Nephron (organoid): ENCODE measurements around the gene KLHDC10.

Experiments used
- H3K27ac Mint-ChIP-seq, 3 experiments: 2 replicates each; pipeline ENCODE4 v1.8.0; 2020; ENCODE audit warnings: mixed read lengths in 3 of 3, mild to moderate bottlenecking in 2 of 3, moderate library complexity in 1 of 3
- H3K27me3 Mint-ChIP-seq: 2 replicates; pipeline ENCODE4 v1.8.0; 2021; ENCODE audit warnings: low read depth, mild to moderate bottlenecking, moderate library complexity, mixed read lengths
- H3K36me3 Mint-ChIP-seq: 2 replicates; pipeline ENCODE4 v1.8.0; 2020; ENCODE audit warnings: low read depth, mixed read lengths
- H3K4me1 Mint-ChIP-seq: 2 replicates; pipeline ENCODE4 v1.8.0; 2020; ENCODE audit warnings: mixed read lengths
- H3K4me3 Mint-ChIP-seq, 3 experiments: 2 replicates each; pipeline ENCODE4 v1.8.0; 2020; ENCODE audit warnings: mild to moderate bottlenecking in 3 of 3, mixed read lengths in 3 of 3, moderate library complexity in 2 of 3
- H3K9me3 Mint-ChIP-seq: 2 replicates; pipeline ENCODE4 v1.8.0; 2020; ENCODE audit warnings: mixed read lengths
- TF ChIP-seq, protein P1 (sequence below), 3 experiments: fragments of 200-600 bp; sonication (generic); IDR thresholded peaks; one replicate each; pipeline ENCODE4 v1.5.0; 2021; ENCODE audit warnings: antibody characterized with exemption in 3 of 3; ENCODE audit not compliant: unreplicated experiment in 3 of 3

Gene KLHDC10

DNA sequence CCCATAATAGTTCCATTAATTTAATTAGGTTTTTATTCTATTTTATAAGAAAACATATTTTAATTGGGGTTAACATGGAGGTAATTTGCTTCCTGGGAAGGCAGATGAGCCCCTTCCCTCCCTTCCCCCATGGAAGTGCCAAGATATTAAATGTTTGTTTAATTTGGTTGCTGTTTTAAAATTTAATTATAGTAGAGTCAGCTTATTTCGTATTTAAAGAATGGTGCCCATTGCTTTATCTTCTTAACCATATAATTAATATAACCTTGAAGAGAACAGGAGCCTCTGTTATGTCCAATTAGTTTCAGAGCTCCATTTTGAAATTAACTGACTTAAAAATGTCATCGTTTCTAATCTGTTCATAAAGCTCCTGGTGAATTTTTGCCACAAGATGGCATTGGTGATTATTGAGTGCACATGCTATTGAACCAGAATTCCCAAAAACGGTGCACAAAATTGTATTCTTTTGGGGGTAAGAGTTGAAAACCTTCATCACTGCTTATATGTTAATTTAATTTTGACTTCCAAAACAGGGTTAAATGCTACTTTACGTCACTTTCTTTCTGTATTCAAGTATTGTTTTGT lies 26.0 kb downstream of the KLHDC10 start:
- no peak overlapping the region for H3K4me3 Mint-ChIP-seq
- H3K27ac Mint-ChIP-seq, result peak overlapping the region in 2 of 3 experiments; percentile 7 to 46
- no peaks in the 10 kb centered on the region for H3K9me3 Mint-ChIP-seq
- H3K27me3 Mint-ChIP-seq, result no peaks in the 10 kb centered on the region
- TF ChIP-seq, protein P1, sequence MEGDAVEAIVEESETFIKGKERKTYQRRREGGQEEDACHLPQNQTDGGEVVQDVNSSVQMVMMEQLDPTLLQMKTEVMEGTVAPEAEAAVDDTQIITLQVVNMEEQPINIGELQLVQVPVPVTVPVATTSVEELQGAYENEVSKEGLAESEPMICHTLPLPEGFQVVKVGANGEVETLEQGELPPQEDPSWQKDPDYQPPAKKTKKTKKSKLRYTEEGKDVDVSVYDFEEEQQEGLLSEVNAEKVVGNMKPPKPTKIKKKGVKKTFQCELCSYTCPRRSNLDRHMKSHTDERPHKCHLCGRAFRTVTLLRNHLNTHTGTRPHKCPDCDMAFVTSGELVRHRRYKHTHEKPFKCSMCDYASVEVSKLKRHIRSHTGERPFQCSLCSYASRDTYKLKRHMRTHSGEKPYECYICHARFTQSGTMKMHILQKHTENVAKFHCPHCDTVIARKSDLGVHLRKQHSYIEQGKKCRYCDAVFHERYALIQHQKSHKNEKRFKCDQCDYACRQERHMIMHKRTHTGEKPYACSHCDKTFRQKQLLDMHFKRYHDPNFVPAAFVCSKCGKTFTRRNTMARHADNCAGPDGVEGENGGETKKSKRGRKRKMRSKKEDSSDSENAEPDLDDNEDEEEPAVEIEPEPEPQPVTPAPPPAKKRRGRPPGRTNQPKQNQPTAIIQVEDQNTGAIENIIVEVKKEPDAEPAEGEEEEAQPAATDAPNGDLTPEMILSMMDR (IDR thresholded peaks at IDR 0.05; ENCODE audit: unreplicated experiment in 3 of 3), result peak; percentile 28 to 41 (median 39)
- peaks cover 22% of the 10 kb centered on the region for H3K36me3 Mint-ChIP-seq
- H3K4me1 Mint-ChIP-seq, result peaks cover 17% of the 10 kb centered on the region

DNA sequence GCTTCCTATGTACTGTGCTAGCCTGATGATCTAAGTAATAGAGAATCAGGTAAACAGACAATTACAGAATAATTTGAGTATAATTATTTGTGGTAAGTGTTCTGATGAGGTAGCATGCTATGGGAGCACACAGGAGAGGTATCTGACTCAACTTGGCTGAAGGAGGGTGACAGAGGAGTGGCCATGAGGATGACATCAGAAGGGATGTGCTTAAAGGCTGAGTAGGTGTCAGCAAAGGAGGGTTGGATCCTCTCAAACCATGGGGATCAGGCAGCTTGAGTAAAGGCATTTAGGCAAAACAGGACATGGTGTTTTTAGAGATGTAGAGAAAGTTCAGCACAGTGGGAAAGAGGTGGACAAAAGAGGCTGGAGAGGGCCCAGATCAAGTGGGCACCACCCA lies 29.0 kb downstream of the KLHDC10 start:
- H3K4me1 Mint-ChIP-seq, result peaks cover 8% of the 10 kb centered on the region
- peaks cover 24% of the 10 kb centered on the region for H3K36me3 Mint-ChIP-seq
- TF ChIP-seq, protein P1 (IDR thresholded peaks at IDR 0.05; ENCODE audit: unreplicated experiment in 3 of 3), result no peak
- no peak overlapping the region for H3K27ac Mint-ChIP-seq
- H3K27me3 Mint-ChIP-seq, result no peaks in the 10 kb centered on the region
- no peaks in the 10 kb centered on the region for H3K9me3 Mint-ChIP-seq
- H3K4me3 Mint-ChIP-seq, result no peak overlapping the region

DNA sequence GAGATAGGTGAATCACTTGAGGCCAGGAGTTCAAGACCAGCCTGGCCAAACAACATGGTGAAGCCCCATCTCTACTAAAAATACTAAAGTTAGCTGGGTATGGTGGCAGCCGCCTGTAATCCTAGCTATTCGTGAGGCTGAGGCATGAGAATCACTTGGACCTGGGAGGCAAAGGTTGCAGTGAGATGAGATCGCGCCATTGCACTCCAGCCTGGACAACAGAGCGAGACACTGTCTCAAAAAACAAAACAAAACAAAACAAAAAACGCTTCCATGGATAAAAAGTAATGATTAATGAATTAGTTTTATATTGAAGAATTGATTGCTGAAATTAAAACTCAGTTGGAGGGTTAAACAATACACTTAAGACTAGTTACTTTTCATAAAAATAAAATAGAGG lies 32.3 kb downstream of the KLHDC10 start:
- TF ChIP-seq, protein P1 (IDR thresholded peaks at IDR 0.05; ENCODE audit: unreplicated experiment in 3 of 3), result no peak
- Mint-ChIP-seq H3K4me1 (no peaks in the 10 kb centered on the region), H3K4me3 (no peak overlapping the region), H3K9me3 (peaks cover 4% of the 10 kb centered on the region), H3K27me3 (no peaks in the 10 kb centered on the region), H3K36me3 (peaks cover 52% of the 10 kb centered on the region), H3K27ac (no peak overlapping the region)

DNA sequence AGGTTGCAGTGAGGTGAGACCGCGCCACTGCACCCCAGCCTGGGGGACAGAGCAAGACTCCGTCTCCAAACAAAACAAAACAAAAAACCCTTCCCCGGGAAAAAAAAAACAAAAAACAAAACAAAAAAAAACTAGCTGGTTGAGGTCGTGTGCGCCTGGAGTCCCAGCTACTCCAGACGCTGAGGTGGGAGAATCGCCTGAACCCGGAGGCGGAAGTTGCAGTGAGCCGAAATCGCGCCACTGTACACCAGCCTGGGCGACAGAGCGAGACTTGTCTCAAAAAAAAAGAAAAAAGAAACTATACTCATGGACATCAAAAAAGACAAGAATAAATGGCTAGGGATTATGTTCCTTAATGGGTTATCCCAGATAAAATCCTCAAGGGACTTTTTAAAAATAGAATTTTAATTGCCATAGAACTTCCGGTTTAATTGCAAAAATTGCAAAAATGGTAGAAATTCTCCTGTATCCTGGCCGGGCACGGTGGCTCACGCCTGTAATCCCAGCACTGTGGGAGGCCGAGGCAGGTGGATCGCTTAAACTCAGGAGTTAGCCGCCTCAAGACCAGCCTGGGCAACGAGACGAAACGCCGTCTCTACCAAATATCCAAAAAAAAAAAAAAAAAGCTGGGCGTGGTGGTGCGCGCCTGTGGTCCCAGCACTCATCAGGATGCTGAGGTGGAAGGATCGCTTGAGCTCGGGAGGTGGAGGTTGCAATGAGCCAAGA lies 37.8 kb downstream of the KLHDC10 start:
- Mint-ChIP-seq H3K9me3 (peaks cover 13% of the 10 kb centered on the region), H3K36me3 (peaks cover 57% of the 10 kb centered on the region), H3K4me1 (peaks cover 8% of the 10 kb centered on the region), H3K27ac (no peak overlapping the region), H3K27me3 (no peaks in the 10 kb centered on the region), H3K4me3 (no peak overlapping the region)
- TF ChIP-seq, protein P1 (IDR thresholded peaks at IDR 0.05; ENCODE audit: unreplicated experiment in 3 of 3), result no peak

DNA sequence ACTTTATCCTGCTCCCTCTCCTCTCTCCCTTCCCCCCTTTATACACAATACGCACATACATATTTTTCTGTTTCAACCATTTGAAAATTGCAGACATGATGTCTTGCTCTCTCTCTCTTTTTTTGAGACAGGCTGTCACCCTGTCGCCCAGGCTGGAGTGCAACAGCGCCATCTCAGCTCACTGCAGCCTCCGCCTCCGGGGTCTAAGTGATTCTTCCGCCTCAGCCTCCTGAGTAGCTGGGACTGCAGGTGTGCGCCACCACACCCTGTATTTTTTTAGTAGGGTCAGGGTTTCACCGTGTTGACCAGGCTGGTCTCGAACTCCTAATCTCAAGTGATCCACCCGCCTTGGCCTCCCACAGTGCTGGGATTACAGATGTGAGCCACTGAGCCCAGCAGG lies 38.5 kb downstream of the KLHDC10 start:
- H3K4me3 Mint-ChIP-seq, result no peak overlapping the region
- H3K4me1 Mint-ChIP-seq, result peaks cover 11% of the 10 kb centered on the region
- H3K27ac Mint-ChIP-seq, result no peak overlapping the region
- peaks cover 57% of the 10 kb centered on the region for H3K36me3 Mint-ChIP-seq
- TF ChIP-seq, protein P1 (IDR thresholded peaks at IDR 0.05; ENCODE audit: unreplicated experiment in 3 of 3), result no peak
- H3K9me3 Mint-ChIP-seq, result peaks cover 13% of the 10 kb centered on the region
- H3K27me3 Mint-ChIP-seq, result no peaks in the 10 kb centered on the region

DNA sequence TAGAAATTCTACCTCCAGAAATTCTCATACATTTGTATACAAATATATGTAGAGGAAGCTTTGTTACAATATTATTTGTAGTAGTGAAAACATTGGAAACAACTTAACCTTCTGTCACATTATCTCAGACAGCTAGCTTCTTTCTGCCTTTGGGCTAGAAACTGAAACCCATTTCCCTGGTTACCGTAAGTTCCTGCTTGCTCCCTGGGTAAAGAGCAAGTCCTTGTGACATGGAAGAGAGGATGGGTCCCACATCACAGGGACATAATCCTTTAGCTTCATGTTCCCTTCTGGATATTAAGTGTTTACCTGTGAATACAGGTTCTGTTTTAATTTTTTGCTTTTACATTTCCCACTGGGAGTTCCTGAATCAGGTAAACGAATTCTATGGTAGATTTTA lies 41.8 kb downstream of the KLHDC10 start:
- H3K27ac Mint-ChIP-seq, result peak overlapping the region in 2 of 3 experiments; percentile 26 to 35
- TF ChIP-seq, protein P1 (IDR thresholded peaks at IDR 0.05; ENCODE audit: unreplicated experiment in 3 of 3), result no peak

More for the DNA sequence above, 41.8 kb downstream of the KLHDC10 start:
- Mint-ChIP-seq H3K4me3 (no peak overlapping the region), H3K27me3 (no peaks in the 10 kb centered on the region), H3K36me3 (peaks cover 35% of the 10 kb centered on the region), H3K4me1 (peaks cover 15% of the 10 kb centered on the region), H3K9me3 (peaks cover 9% of the 10 kb centered on the region)
